ENCODE measurements around the gene DCUN1D4.

GRCh38 chr4:51942833-51943215 is 99.9 kb downstream of the DCUN1D4 start:
- no peak for TF ChIP-seq POLR2A (IDR thresholded peaks at IDR 0.05; ENCODE audit: low read length)
- no peak for TF ChIP-seq GATA1 (IDR thresholded peaks at IDR 0.05; ENCODE audit: low read depth, low read length)

Data from erythroblast (primary cell).